Effector memory CD8-positive, alpha-beta T cell (primary cell): ENCODE results near the gene MDGA2.

Experiments used
- ATAC-seq: fragments of 150-1000 bp; cut with Tn5 transposase; replicated peaks from 2 replicates; pipeline ENCODE4 v1.10.0; 2021; ENCODE audit warnings: mild to moderate bottlenecking, moderate library complexity
- DNase-seq, 3 experiments: peaks; one replicate each; pipeline ENCODE4 v3.0.0; 2021
- H3K27ac Mint-ChIP-seq, 2 donors: one replicate each; pipeline ENCODE4 v1.8.0; 2022; ENCODE audit warnings: mild to moderate bottlenecking in 2 of 2, mixed read lengths in 2 of 2, moderate library complexity in 2 of 2
- H3K27me3 Mint-ChIP-seq, 2 donors: one replicate each; pipeline ENCODE4 v1.8.0; 2022; ENCODE audit warnings: mixed read lengths in 2 of 2
- H3K36me3 Mint-ChIP-seq: one replicate; pipeline ENCODE4 v1.8.0; 2022; ENCODE audit warnings: mild to moderate bottlenecking, moderate library complexity, mixed read lengths; ENCODE audit not compliant: insufficient read depth
- H3K4me1 Mint-ChIP-seq, 2 donors: one replicate each; pipeline ENCODE4 v1.8.0; 2022; ENCODE audit warnings: low read depth in 2 of 2, mixed read lengths in 2 of 2
- H3K4me3 Mint-ChIP-seq, 2 donors: one replicate each; pipeline ENCODE4 v1.8.0; 2022; ENCODE audit warnings: mild to moderate bottlenecking in 2 of 2, mixed read lengths in 2 of 2, moderate library complexity in 2 of 2
- H3K9me3 Mint-ChIP-seq, 2 donors: one replicate each; pipeline ENCODE4 v1.8.0; 2022; ENCODE audit warnings: mixed read lengths in 2 of 2
- total RNA-seq, 9 experiments: gene quantifications; one replicate each; lab custom pipeline; 2026; lab: John Stamatoyannopoulos, UW

The MDGA2 gene
- 0 to 0.11 (median 0) reads per million in 9 experiments for total RNA-seq

- Mint-ChIP-seq H3K27me3 (peaks cover 12 to 39% of the 10 kb centered on the region in 2 donors), H3K4me1 (no peaks in the 10 kb centered on the region)
Measured at GRCh38 chr14:47675466-47676314, at the start of gene MDGA2. Gene MDGA2, minus strand, starts transcription at chr14:47675605.

GRCh38 chr14:47722929-47723693, 47.7 kb upstream of the MDGA2 start:
- Mint-ChIP-seq H3K27me3 (no peaks in the 10 kb centered on the region), H3K9me3 (peaks cover 2 to 5% of the 10 kb centered on the region in 2 donors), H3K36me3 (no peaks in the 10 kb centered on the region), H3K27ac (no peak overlapping the region), H3K4me1 (no peaks in the 10 kb centered on the region), H3K4me3 (no peak overlapping the region)
- ATAC-seq (no peak), DNase-seq (no peak)

More at GRCh38 chr14:47675466-47676314, at the start of gene MDGA2:
- DNase-seq (no peak), ATAC-seq (no peak)
- peak within 1 kb of the TSS in 1 of 2 donors; percentile 16 for H3K4me3 Mint-ChIP-seq
- H3K36me3 Mint-ChIP-seq = no peaks in the 10 kb centered on the region
- H3K9me3 Mint-ChIP-seq = peaks cover 4 to 7% of the 10 kb centered on the region in 2 donors
- no peak within 1 kb of the TSS for H3K27ac Mint-ChIP-seq

- H3K27me3 Mint-ChIP-seq = no peaks in the 10 kb centered on the region
- no peak for DNase-seq
- H3K27ac Mint-ChIP-seq = no peak overlapping the region
- H3K4me3 Mint-ChIP-seq = no peak overlapping the region
- no peaks in the 10 kb centered on the region for H3K36me3 Mint-ChIP-seq
- no peaks in the 10 kb centered on the region for H3K4me1 Mint-ChIP-seq
- ATAC-seq = no peak
- H3K9me3 Mint-ChIP-seq = peaks cover 5% of the 10 kb centered on the region in 2 donors
Measured at GRCh38 chr14:47720281-47720680, 44.9 kb upstream of the MDGA2 start.

- ATAC-seq (no peak), DNase-seq (no peak)
- H3K36me3 Mint-ChIP-seq = no peaks in the 10 kb centered on the region
- peaks cover 0 to 3% of the 10 kb centered on the region in 2 donors for H3K9me3 Mint-ChIP-seq
- H3K27ac Mint-ChIP-seq = no peak overlapping the region
- H3K4me3 Mint-ChIP-seq = no peak overlapping the region
- H3K27me3 Mint-ChIP-seq = no peaks in the 10 kb centered on the region
- H3K4me1 Mint-ChIP-seq = no peaks in the 10 kb centered on the region
Measured at GRCh38 chr14:47715330-47715729, 39.9 kb upstream of the MDGA2 start.

- Mint-ChIP-seq H3K4me1 (no peaks in the 10 kb centered on the region), H3K4me3 (no peak overlapping the region), H3K27me3 (no peaks in the 10 kb centered on the region), H3K9me3 (peaks cover 3 to 8% of the 10 kb centered on the region in 2 donors), H3K27ac (no peak overlapping the region), H3K36me3 (no peaks in the 10 kb centered on the region)
- no peak for ATAC-seq
- DNase-seq = no peak
Measured at GRCh38 chr14:47710581-47710980, 35.2 kb upstream of the MDGA2 start.

GRCh38 chr14:47705683-47706082, 30.3 kb upstream of the MDGA2 start:
- no peak for ATAC-seq
- H3K9me3 Mint-ChIP-seq = peaks cover 6 to 12% of the 10 kb centered on the region in 2 donors
- H3K36me3 Mint-ChIP-seq = no peaks in the 10 kb centered on the region
- no peak overlapping the region for H3K4me3 Mint-ChIP-seq
- no peak overlapping the region for H3K27ac Mint-ChIP-seq
- no peaks in the 10 kb centered on the region for H3K4me1 Mint-ChIP-seq
- no peaks in the 10 kb centered on the region for H3K27me3 Mint-ChIP-seq
- no peak for DNase-seq

GRCh38 chr14:47691829-47692228, 16.4 kb upstream of the MDGA2 start:
- DNase-seq (no peak), ATAC-seq (no peak)
- no peaks in the 10 kb centered on the region for H3K27me3 Mint-ChIP-seq
- H3K27ac Mint-ChIP-seq = no peak overlapping the region
- no peaks in the 10 kb centered on the region for H3K4me1 Mint-ChIP-seq
- H3K9me3 Mint-ChIP-seq = peaks cover 10 to 18% of the 10 kb centered on the region in 2 donors
- H3K36me3 Mint-ChIP-seq = no peaks in the 10 kb centered on the region
- no peak overlapping the region for H3K4me3 Mint-ChIP-seq

GRCh38 chr14:47678993-47679392, 3.6 kb upstream of the MDGA2 start:
- ATAC-seq (no peak), DNase-seq (no peak)
- Mint-ChIP-seq H3K4me1 (no peaks in the 10 kb centered on the region), H3K36me3 (no peaks in the 10 kb centered on the region), H3K4me3 (no peak overlapping the region), H3K27me3 (peaks cover 6 to 18% of the 10 kb centered on the region in 2 donors), H3K27ac (no peak overlapping the region), H3K9me3 (peaks cover 7 to 10% of the 10 kb centered on the region in 2 donors)

- DNase-seq (no peak), ATAC-seq (no peak)
- H3K36me3 Mint-ChIP-seq = no peaks in the 10 kb centered on the region
- H3K4me3 Mint-ChIP-seq = no peak overlapping the region
- peaks cover 7 to 8% of the 10 kb centered on the region in 2 donors for H3K9me3 Mint-ChIP-seq
- H3K27me3 Mint-ChIP-seq = peaks cover 6 to 26% of the 10 kb centered on the region in 2 donors
- no peak overlapping the region for H3K27ac Mint-ChIP-seq
- no peaks in the 10 kb centered on the region for H3K4me1 Mint-ChIP-seq
Measured at GRCh38 chr14:47678157-47678556, 2.8 kb upstream of the MDGA2 start.

- ATAC-seq = no peak
Measured at GRCh38 chr14:47676315-47676617, 861 bp upstream of the MDGA2 start.

GRCh38 chr14:47674543-47675465, 601 bp downstream of the MDGA2 start:
- Mint-ChIP-seq H3K4me1 (no peaks in the 10 kb centered on the region), H3K36me3 (no peaks in the 10 kb centered on the region), H3K27me3 (peaks cover 12 to 39% of the 10 kb centered on the region in 2 donors), H3K9me3 (peaks cover 4 to 7% of the 10 kb centered on the region in 2 donors), H3K4me3 (no peak overlapping the region), H3K27ac (no peak overlapping the region)
- DNase-seq (no peak), ATAC-seq (no peak)

More at GRCh38 chr14:47676315-47676617, 861 bp upstream of the MDGA2 start:
- peaks cover 4 to 7% of the 10 kb centered on the region in 2 donors for H3K9me3 Mint-ChIP-seq
- no peak for DNase-seq
- H3K36me3 Mint-ChIP-seq = no peaks in the 10 kb centered on the region
- peak overlapping the region in 1 of 2 donors; percentile 16 for H3K4me3 Mint-ChIP-seq
- H3K4me1 Mint-ChIP-seq = no peaks in the 10 kb centered on the region
- H3K27me3 Mint-ChIP-seq = peaks cover 12 to 39% of the 10 kb centered on the region in 2 donors
- no peak overlapping the region for H3K27ac Mint-ChIP-seq

- no peak for DNase-seq
- Mint-ChIP-seq H3K27me3 (peaks cover 12 to 39% of the 10 kb centered on the region in 2 donors), H3K9me3 (peaks cover 2 to 3% of the 10 kb centered on the region in 2 donors), H3K4me1 (no peaks in the 10 kb centered on the region), H3K27ac (no peak overlapping the region), H3K4me3 (no peak overlapping the region), H3K36me3 (no peaks in the 10 kb centered on the region)
- ATAC-seq = no peak
Measured at GRCh38 chr14:47674148-47674542, 1.3 kb downstream of the MDGA2 start.
